Stimulated activated naive CD8-positive, alpha-beta T cell treated with anti-CD3 and anti-CD28 coated beads, Interleukin-15, Interleukin-2, amounts not matched to agents 100 ng/mL and 50 ng/mL, for 24 hours (primary cell): ENCODE data around the gene SALL3.

ENCODE experiments used
- H3K27ac Mint-ChIP-seq: one replicate; pipeline ENCODE4 v1.8.0; 2021; ENCODE audit warnings: mild to moderate bottlenecking, mixed read lengths
- H3K27me3 Mint-ChIP-seq: one replicate; pipeline ENCODE4 v1.8.0; 2021; ENCODE audit warnings: mixed read lengths
- H3K36me3 Mint-ChIP-seq: one replicate; pipeline ENCODE4 v1.8.0; 2021; ENCODE audit warnings: low read depth, mixed read lengths
- H3K4me1 Mint-ChIP-seq: one replicate; pipeline ENCODE4 v1.8.0; 2021; ENCODE audit warnings: low read depth, mixed read lengths
- H3K4me3 Mint-ChIP-seq: one replicate; pipeline ENCODE4 v1.8.0; 2021; ENCODE audit warnings: mild to moderate bottlenecking, mixed read lengths
- H3K9me3 Mint-ChIP-seq: one replicate; pipeline ENCODE4 v1.8.0; 2021; ENCODE audit warnings: mixed read lengths

SALL3 gene

GRCh38 chr18:79042276-79042675, 62.7 kb downstream of the SALL3 start:
- Mint-ChIP-seq H3K4me1 (no peaks in the 10 kb centered on the region), H3K27me3 (peaks cover 18% of the 10 kb centered on the region), H3K4me3 (no peak overlapping the region), H3K27ac (no peak overlapping the region), H3K36me3 (no peaks in the 10 kb centered on the region), H3K9me3 (peaks cover 5% of the 10 kb centered on the region)

GRCh38 chr18:79043288-79043687, 63.7 kb downstream of the SALL3 start:
- Mint-ChIP-seq H3K27ac (no peak overlapping the region), H3K27me3 (peaks cover 18% of the 10 kb centered on the region), H3K9me3 (peaks cover 5% of the 10 kb centered on the region), H3K4me3 (no peak overlapping the region), H3K4me1 (no peaks in the 10 kb centered on the region), H3K36me3 (no peaks in the 10 kb centered on the region)

- Mint-ChIP-seq H3K27ac (no peak overlapping the region), H3K4me3 (no peak overlapping the region), H3K9me3 (no peaks in the 10 kb centered on the region), H3K27me3 (peaks cover 12% of the 10 kb centered on the region), H3K4me1 (no peaks in the 10 kb centered on the region), H3K36me3 (no peaks in the 10 kb centered on the region)
Measured at GRCh38 chr18:79046522-79046921, 66.9 kb downstream of the SALL3 start.

GRCh38 chr18:79047556-79048244, 68.1 kb downstream of the SALL3 start:
- Mint-ChIP-seq H3K27ac (no peak overlapping the region), H3K4me1 (no peaks in the 10 kb centered on the region), H3K9me3 (no peaks in the 10 kb centered on the region), H3K27me3 (peaks cover 12% of the 10 kb centered on the region), H3K36me3 (no peaks in the 10 kb centered on the region), H3K4me3 (no peak overlapping the region)

GRCh38 chr18:79048245-79048632, 68.6 kb downstream of the SALL3 start:
- no peaks in the 10 kb centered on the region for H3K4me1 Mint-ChIP-seq
- H3K36me3 Mint-ChIP-seq, result no peaks in the 10 kb centered on the region
- H3K27me3 Mint-ChIP-seq, result peaks cover 12% of the 10 kb centered on the region
- H3K27ac Mint-ChIP-seq, result no peak overlapping the region
- H3K4me3 Mint-ChIP-seq, result no peak overlapping the region
- no peaks in the 10 kb centered on the region for H3K9me3 Mint-ChIP-seq

GRCh38 chr18:79049506-79049905, 69.9 kb downstream of the SALL3 start:
- no peaks in the 10 kb centered on the region for H3K9me3 Mint-ChIP-seq
- H3K4me1 Mint-ChIP-seq, result no peaks in the 10 kb centered on the region
- H3K4me3 Mint-ChIP-seq, result no peak overlapping the region
- peaks cover 5% of the 10 kb centered on the region for H3K27me3 Mint-ChIP-seq
- H3K27ac Mint-ChIP-seq, result no peak overlapping the region
- no peaks in the 10 kb centered on the region for H3K36me3 Mint-ChIP-seq
